Medulla oblongata (tissue), 1 donor: ENCODE results near the gene MEF2C.
"Not testable (repeated sequence)": the region's sequence is repeated elsewhere in the genome, so short reads cannot be mapped to it uniquely, and the experiment has no call there.

Source experiments
- DNase-seq: peaks from one replicate; pipeline ENCODE4 v3.0.0-alpha.2; 2015; ENCODE audit errors: extremely low spot score

MEF2C gene

DNA sequence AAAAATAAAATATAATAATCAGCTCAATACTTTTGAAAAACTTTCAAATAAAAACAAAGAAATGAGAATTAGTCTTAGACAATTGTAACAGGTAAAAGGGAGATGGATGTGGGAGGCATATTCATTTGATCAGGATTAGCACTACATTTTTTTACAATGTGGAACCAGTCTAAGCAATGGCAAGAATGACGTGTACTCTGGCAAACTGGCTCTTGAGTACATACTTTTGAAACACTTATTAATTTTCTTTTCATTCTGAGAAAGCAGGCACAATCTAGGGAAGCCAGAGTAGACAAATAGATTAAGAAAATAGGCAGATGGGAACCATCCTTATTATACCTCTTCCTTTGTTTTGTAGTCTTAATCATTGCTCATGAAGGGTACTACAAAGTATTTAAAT is 79.7 kb downstream of the MEF2C start:
- DNase-seq, result no peak

DNA sequence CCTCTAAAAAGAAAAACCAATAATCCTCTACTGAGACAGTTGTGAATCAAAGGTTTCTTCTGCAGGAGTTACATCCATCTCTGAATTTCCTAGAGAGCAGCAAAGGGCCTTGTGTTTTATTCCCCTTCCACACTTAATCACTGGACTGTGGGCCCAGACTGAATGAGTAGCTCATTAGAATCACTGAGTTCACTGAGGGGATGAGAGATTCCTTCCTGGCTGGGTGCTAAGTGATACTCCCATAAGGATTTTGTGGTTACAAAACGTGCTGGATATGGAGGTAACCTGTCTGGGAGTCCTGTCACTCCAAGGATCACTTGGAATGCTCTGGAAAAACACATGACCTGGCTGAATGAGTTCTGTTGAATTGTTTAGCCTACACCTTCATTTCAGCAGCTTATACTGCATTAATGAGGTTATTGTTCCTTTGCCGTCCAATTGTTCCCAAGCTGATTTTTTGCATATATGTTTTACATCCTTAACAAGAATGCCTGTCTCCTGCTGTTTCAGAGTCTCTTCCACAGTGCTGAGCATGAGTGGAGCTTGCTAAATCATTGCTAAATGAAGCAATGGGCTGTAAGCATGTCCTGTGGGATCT is 82.9 kb downstream of the MEF2C start:
- DNase-seq, result no peak

DNA sequence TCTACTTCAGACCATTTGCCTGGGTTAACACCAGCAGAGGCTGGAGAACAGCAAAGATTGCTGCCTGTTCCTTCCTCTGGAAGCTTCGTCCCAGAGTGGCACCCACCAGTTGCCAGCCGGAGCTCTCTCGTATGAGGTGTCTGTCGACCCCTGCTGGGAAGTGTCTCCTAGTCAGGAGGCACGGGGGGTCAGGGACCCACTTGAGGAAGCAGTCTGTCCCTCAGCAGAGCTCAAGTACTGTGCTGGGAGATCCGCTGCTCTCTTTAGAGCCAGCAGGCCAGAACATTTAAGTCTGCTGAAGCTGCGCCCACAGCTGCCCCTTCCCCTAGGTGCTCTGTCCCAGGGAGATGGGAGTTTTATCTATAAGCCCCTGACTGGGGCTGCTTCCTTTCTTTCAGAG is 84.1 kb downstream of the MEF2C start:
- DNase-seq, result not testable (repeated sequence)

DNA sequence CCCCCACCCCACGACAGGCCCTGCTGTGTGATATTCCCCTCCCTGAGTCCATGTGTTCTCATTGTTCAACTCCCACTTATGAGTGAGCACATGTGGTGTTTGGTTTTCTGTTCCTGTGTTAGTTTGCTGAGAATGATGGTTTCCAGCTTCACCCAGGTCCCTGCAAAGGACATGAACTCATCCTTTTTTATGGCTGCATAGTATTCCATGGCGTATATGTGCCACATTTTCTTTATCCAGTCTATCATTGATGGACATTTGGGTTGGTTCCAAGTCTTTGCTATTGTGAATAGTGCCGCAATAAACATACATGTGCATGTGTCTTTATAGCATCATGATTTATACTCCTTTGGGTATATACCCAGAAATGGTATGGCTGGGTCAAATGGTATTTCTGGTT is 89.2 kb downstream of the MEF2C start:
- DNase-seq, result not testable (repeated sequence)

DNA sequence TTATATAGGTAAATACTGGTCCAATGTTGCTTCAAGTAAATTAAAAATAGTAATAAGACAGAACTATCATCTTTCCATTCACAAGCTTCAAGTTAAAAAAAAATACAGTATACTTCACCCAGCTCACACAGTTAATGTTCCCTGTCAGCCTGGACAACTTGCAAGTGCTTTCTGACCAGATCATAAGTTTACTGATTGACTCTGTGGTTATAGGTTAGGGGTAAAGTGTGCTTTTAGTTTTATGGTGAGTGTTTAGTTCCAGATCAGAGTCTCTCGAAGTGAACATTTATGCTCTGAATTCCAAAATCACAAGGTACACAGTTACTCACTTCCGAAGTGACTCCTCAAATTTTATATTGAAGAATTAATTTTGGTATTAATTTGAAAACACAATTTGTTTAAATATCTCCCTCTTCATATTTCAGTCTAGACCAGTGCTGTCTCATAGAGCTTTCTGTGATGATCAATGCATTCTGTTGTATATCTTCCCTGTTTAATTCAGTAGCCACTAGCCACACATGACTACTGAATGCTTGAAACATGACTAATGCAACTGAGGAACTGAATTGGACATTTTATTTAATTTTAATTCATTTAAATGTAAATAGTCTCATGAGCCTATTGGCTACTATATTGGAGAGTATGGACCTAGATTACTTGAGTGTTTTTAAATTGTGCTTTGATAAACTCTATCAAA is 90.7 kb downstream of the MEF2C start:
- DNase-seq, result no peak

DNA sequence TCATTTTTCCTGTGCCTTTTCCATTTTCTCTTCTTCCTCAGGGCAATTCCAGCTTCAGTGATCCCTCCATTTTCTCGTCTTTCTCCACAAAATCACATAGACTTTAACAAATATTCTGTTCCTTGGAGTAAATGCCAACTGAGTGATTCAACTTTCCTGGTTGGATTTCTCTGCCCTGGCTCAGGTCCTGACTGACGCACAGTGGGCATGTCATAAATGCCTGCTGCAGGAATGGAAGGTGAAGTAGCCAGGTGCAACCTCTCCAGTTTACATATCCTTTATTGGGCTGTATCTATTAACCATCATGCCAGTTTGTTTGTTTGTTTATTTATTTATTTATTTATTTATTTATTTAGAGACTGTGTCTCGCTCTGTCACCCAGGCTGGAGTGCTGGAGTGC is 95.1 kb downstream of the MEF2C start:
- DNase-seq, result no peak

DNA sequence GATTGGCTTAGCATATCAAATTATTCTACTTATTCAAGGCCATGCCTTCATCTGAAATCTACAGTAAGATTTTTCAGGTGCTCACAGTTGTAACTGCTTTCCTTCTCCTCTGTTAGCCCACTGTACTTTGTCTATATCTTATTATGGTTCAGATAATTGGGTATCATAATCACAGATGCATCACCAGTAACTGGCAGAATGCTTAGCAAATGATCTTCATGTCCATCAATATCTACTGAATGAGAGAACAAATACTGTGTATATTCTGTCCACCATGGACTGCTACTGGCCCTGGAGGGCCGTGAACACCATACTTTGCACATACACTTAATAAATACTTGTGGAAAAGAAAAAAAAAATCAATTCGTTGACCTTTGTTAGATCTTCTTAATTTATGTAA is 96.2 kb downstream of the MEF2C start:
- DNase-seq, result no peak

DNA sequence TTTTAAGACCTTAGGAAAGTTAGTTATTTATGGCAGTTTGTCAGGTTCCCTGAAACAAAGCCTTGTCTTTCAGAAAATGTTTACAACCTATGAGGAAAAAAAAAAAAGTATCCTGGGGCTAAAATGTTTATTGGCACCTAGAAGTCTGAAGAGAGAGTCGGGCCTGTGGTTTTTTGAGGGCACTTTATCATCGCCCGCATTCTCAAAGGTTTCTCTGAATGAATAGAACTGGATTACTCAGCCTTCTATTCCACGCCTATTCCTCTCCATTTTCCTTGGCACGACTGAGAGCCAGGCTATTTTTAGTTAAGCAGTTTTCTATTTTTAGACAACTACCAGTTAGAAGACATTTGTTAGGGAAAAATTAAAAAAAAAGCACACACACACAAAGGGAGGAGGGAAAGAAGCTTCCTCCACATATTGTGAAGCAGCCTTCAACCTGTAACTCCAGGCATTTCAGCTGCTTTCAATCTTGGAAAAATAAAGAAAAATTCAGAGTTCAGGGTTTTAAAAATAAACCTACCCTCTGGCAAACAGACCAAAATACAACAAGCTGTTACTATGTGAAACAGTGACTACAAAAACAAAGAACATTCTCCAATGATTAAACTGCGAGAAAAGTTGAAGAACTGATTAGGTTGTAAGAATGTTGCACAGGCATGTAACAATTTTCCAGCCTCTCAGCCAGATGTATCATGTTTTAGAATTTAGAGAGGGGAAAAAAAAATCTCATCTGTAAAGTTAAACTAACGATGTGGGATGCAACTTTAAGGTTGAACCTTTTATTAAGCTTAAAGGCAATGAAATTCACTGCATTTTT is 97.0 kb downstream of the MEF2C start:
- DNase-seq, result peak; percentile 62

DNA sequence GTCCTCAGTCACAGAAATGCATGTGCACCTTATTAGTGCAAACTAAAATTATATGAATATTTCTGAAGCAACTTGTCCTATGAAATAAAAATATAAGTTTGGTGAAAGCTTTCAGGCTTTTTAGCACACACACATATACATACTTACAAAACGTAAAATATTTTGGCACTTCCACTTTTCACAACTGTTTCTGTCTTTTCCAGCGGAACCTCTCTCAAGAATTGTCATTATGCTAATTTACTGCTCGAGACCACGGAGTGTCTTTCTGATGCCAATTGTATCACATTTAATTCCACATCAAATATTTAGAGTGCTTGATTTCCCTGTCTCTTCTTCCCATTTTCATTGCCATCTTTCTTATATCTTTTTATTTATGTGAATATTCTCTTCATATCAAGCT is 100.4 kb downstream of the MEF2C start:
- DNase-seq, result no peak

DNA sequence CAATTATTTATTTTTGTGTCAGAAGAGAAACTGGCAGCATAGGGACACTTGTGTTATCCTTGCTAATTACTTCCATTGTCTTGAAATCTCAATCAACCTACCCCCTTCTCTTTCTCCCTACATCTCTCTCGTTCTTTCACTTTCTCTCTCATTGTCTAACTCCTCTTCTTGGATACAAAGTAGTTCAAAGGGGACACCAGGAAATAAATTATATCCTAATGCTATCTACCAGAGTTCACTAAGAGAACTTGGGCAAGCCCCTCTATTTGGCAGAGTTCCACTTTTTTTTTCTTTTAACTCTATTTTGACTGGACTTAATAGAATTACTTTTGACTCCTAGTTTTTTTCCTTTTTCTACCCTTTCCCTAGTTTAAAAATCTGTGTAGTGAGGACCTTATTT is 102.2 kb downstream of the MEF2C start:
- no peak for DNase-seq

DNA sequence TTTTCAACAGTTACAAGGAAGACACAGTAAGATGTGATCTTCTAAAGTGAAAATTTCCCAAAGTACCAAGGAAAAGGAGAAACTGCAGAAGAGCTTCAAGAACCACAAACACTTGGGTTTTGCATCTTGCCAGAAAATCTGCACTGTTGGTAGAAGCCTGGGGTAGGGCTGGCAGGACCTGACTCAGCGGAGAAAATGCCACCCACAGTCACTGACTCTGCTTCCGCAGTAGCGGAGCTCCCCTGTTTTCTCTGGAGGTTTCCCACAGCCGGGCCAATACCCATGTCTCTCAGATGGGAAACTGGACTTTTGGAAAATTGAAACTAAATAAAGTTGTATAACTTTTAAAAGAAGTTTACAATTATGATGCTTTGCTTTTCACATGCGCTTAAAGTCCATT is 104.2 kb downstream of the MEF2C start:
- DNase-seq, result peak; percentile 50

DNA sequence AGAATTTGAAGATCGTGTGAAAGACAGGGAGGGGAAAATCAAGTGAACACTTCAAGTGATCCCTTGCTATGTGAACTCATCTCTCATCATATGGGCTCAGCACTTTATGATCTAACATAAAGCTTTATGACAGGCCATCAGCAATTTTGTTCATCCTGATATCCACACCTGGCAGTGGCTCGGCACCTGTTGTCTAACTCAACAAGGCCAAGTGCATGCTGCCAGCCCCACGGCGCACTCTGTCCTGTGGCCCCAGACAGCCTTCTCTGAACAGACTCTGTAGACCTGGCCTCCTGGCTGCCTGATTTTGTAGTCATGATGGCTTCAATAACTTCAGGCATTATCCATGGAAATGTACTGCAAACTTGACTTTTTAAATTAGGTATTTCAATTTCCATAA is 106.3 kb downstream of the MEF2C start:
- DNase-seq, result no peak

DNA sequence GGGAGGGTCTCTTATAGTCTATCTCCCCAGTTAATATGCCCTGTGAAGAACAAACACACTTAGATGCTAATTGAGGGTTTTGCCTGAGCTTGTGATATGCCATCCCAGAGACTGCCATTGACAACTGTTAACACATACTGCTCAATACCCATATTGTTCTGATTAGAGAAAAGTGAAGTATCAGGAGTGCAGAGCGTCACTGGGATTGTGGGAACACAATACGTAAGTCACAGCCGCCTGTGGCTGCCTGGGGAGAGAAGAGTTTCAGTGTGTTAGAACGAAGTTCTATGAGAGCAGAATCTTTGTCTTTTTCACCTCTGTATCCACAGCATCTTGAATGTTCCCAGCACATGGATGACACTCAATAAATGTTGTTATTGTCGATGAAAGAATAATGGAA is 110.2 kb downstream of the MEF2C start:
- DNase-seq, result no peak

DNA sequence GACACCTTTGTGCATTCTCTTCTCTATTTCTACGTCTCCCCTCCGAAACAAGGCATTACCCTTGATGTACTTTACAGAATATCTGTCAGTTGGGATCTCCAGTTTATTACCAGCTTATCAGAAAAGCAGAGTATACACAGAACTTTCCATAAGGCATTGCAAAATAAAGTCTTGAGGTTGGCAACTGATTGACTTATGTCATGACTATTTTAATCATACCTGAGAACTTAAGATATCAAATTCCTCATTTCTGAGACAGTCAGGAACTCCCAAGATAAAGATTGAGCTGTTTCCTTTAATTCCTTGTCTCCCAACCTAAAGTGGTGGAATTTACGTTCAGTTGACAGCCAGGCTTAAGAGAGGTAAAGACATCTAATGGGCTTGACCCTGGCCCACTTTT is 110.9 kb downstream of the MEF2C start:
- no peak for DNase-seq

DNA sequence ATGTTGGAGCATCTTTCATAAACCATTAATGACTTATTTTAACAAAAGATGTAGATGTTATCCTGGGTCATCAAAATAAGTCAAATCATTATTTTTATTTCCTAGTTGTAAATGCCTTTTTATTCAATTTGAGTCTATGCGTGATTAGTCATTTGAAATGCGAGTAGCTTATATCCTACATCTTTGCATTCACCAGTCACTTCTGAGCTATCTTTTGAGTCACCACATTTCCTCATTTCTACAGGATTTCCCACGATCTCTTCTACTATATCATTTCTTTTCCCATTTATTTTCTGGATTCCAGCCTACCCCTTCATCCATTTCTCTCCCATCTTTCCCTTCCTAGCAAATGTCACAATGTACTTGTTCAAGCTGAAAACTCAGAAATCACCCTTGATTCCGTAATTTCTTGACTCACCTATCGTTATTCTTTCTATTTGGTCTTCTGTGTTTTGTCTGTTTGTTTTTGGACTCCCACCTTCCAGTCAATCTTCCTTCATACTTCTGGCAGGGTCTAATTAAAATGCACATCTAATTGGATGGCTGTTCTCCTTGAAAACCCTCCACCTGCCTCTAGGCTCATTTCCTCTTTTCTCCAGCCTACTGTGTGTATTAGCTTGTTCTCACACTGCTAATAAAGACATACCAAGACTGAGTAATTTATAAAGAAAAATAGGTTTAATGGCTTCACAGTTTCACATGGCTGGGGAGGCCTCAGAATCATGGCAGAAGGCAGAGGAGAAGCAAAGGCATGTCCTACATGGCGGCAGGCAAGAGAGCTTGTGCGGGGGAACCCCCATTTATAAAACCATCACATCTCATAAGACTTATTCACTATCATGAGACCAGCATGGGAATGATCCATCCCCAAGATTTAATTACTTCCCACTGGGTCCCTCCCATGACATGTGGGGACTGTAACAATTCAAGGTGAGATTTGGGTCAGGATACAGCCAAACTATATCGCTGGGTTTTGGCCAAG is 112.4 kb downstream of the MEF2C start:
- no peak for DNase-seq

DNA sequence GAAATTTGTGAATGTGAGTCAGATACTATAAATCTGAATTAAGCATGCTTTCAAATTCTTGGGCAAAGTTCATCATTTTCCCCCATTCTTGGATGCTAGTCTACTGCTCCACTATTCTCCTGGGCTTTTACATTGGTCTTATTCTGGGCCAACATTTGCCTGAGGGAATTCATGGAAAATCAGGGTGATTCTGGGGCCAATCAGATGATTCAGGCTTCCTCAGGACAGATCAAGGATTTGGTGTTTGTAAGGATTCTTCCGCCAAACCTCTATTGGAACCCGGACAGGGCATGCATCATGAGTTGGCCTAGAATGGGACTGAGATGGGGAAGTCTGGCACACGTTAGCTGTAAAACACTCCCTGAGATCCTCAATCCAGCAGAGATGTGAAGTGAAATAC is 113.8 kb downstream of the MEF2C start:
- DNase-seq, result no peak

DNA sequence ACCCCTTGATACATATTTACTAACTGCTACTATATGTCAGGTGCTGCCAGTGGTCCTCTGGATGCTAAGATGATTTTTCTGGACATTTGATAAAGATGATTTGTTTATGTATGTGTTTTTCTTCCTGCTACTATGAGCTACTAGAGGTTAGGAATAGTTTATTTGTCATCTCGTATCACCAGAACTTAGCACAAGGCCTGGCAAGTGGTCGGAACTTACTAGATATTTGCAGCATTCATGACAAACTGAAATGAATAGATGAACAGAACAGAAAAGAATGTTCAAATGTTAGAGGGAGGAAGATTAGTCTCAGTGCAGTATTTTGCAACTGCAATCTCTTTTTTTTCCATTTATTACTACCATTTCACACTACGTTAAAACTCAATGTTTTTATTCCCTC is 114.6 kb downstream of the MEF2C start:
- no peak for DNase-seq

DNA sequence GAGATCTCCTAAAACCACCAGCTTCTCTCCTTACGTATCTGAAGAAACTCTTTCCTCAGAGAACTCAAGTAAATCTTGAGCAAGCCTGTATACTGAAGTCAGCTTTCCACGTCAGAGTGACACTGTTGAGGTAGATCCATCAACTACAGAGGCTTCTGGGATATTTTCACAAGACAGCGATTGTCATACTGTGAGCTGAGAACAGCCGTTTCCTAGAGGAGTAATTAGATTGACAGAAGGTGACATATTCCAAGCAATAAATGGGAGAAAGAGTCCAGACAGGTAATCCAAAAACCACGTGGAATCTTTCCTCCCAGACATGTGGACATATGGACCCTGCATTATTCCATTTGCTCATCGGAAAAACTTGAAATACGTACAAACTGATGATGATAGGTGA is 117.2 kb downstream of the MEF2C start:
- no peak for DNase-seq

DNA sequence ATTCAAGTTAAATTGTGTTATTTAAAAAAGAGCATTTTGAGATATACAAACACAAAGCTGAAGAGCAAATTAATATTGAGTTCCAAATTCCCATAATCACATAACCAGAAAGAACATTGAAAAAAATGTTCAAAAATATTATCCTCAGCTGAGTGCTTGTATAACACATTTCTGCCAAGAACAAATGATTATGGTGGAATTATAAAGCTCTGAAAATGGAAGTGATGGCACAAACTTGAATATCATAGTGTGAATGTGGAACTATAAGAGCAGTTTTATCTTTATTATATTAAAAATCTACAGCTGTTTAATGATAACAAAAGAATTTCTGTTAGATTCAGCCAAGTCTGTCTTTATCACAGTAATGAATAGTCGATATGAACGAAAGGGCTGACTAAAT is 117.8 kb downstream of the MEF2C start:
- no peak for DNase-seq

DNA sequence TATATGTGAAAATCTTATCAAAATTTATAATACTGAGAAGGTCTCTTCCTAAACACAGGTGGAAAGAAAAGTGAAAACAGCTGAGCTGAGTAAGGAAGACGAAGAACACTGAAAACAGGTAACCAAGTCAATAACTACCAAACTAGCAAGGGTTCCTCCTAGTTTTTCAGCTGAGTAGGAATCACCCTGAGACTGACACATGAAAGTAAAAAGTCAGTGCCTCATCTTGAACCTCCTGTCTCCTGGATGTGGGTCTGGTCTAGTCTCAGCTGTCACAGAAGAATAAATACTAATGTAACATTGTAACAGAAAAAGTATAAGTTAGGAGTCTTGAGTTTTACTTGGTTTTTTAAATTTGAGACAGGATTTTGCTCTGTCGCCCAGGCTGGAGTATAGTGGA is 121.0 kb downstream of the MEF2C start:
- DNase-seq, result no peak

DNA sequence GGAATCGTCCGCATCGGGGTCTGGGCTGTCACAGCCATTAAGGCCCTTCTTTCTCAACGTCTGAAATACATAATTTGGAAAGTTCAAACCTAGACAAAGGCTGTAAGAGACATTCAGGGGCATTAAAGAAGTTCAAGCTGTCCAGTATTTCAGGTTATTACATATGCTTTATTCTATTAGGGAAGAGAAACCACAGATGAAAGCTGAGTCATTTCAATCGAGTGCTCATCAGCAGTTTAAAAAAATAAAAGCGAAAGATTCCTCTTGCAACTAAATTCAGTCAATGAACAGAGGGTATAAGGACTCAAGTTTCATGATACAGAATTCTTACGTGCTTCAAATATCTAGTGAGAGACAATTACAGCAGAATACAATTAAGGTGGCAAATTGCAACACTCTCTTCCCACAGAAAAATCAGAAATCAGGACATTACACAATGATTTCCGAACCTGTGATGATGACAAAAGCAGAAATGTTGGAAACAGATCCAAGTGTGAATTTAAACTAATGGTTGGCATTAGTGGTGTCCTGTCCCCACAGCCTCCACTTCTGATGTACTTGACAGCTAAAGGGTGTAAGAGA is 121.6 kb downstream of the MEF2C start:
- no peak for DNase-seq

DNA sequence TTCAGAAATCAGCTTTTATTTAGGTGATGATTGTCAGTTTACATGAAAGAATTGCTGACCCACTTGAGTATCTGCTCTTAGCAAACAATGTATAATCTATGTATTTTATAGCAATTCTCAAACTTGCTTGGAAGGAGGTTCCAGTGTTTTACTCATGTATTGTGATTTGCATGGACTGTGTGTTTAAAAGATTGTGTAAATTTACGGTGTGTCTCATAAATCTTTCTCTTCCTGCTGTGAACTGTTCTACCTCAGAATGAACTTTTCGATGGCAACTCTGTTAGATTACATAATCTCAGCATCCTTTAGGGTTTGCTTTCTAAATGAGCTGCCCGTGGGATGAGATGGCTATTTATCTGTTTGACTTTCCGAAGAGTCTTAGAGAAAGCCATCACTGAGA is 122.5 kb downstream of the MEF2C start:
- DNase-seq, result no peak
